Endothelial cell of umbilical vein (primary cell): ENCODE results near the gene ATP6AP2. TPM values are rescaled to one million over a fixed set of nuclear protein-coding genes. Genes with fewer than 3 reads are reported as not detected.
"Not testable (repeated sequence)": the region's sequence is repeated elsewhere in the genome, so short reads cannot be mapped to it uniquely, and the experiment has no call there.

Source experiments
- BruUV-seq: library from RNA; stranded (reverse); fragments of 400-500 nt; replicated peaks from 2 replicates; lab custom pipeline; 2021; lab: Mats Ljungman, UMichigan
- CTCF ChIA-PET: fragments of 300-600, 350-600 bp; sonication (Branson Sonifier 250); formaldehyde crosslinking; loops from one replicate; lab custom pipeline; 2021; ENCODE audit warnings: antibody characterized with exemption, inconsistent platforms; lab: Charles Lee
- POLR2A ChIA-PET: fragments of 300-600, 350-600 bp; sonication (Branson Sonifier 250); formaldehyde crosslinking; loops from one replicate; lab custom pipeline; 2021; ENCODE audit warnings: antibody characterized with exemption, inconsistent platforms; lab: Charles Lee
- DNase-seq: peaks from one replicate; pipeline ENCODE4 v3.0.0-alpha.2; 2011; ENCODE audit warnings: low read depth, low spot score
- FAIRE-seq: peaks from 2 replicates; lab custom pipeline; 2011; peaks lifted over from hg19 to GRCh38; lab: Jason Lieb, UNC
- H2AFZ ChIP-seq: 2 replicates; pipeline ENCODE4 v1.6.0; 2012; ENCODE audit warnings: low read depth, low read length, control low read depth, inconsistent platforms
- H3K27ac ChIP-seq: 2 replicates; pipeline ENCODE4 v1.5.1; 2011; ENCODE audit warnings: low read depth, mild to moderate bottlenecking, control low read depth, low read length, moderate library complexity; ENCODE audit not compliant: insufficient read depth
- H3K27me3 ChIP-seq, 2 experiments: 2 replicates each; pipeline versions ENCODE4 v1.6.0 to v1.6.1; 2011; ENCODE audit warnings: low read length in 2 of 2, mixed read lengths in 1 of 2; ENCODE audit not compliant: control insufficient read depth in 2 of 2, insufficient read depth in 2 of 2
- H3K36me3 ChIP-seq, 2 experiments: 2 replicates in 1 of 2; 3 replicates in 1 of 2; pipeline ENCODE4 v1.5.1; 2011; ENCODE audit warnings: low read length in 2 of 2, mild to moderate bottlenecking in 1 of 2, moderate library complexity in 1 of 2; ENCODE audit not compliant: control insufficient read depth in 2 of 2, insufficient read depth in 2 of 2; ENCODE audit errors: extremely low read depth in 1 of 2
- H3K4me1 ChIP-seq: 3 replicates; pipeline ENCODE4 v1.5.1; 2011; ENCODE audit warnings: mild to moderate bottlenecking, low read length; ENCODE audit not compliant: control insufficient read depth, insufficient read depth; ENCODE audit errors: extremely low read depth
- H3K4me2 ChIP-seq: 2 replicates; pipeline ENCODE4 v1.6.1; 2011; ENCODE audit warnings: low read length, control low read depth, mixed read lengths; ENCODE audit not compliant: insufficient read depth
- H3K4me3 ChIP-seq, 3 experiments: fragments of 200-600 bp in 1 of 3; sonication (generic), shearing (Covaris generic) in 1 of 3; replicated peaks in 1 of 3; 2 replicates each; pipeline ENCODE4 v1.5.1; 2011 to 2016; ENCODE audit warnings: control low read depth in 3 of 3, low read length in 3 of 3, mild to moderate bottlenecking in 2 of 3, inconsistent platforms in 1 of 3, low read depth in 1 of 3, moderate library complexity in 1 of 3; ENCODE audit not compliant: insufficient read depth in 1 of 3
- H3K79me2 ChIP-seq: 2 replicates; pipeline ENCODE4 v1.6.0; 2012; ENCODE audit warnings: low read length, inconsistent platforms; ENCODE audit not compliant: control insufficient read depth, insufficient read depth
- H3K9ac ChIP-seq: replicated peaks from 2 replicates; pipeline ENCODE3; 2011; ENCODE audit warnings: low read length, control low read depth; ENCODE audit not compliant: insufficient read depth; ENCODE audit errors: extremely low read depth
- H3K9me1 ChIP-seq: replicated peaks from 3 replicates; pipeline ENCODE4 v1.6.0; 2011; ENCODE audit warnings: mild to moderate bottlenecking, low read length; ENCODE audit not compliant: control insufficient read depth, insufficient read depth; ENCODE audit errors: extremely low read depth
- H3K9me3 ChIP-seq: replicated peaks from 2 replicates; pipeline ENCODE4 v1.5.1; 2012; ENCODE audit warnings: low read length, inconsistent platforms; ENCODE audit not compliant: control insufficient read depth, insufficient read depth
- H4K20me1 ChIP-seq: replicated peaks from 2 replicates; pipeline ENCODE3; 2011; ENCODE audit warnings: mild to moderate bottlenecking, low read length; ENCODE audit not compliant: control insufficient read depth, insufficient read depth; ENCODE audit errors: extremely low read depth
- EZH2 ChIP-seq: IDR thresholded peaks from 2 replicates; pipeline ENCODE4 v1.6.1; 2012; ENCODE audit warnings: borderline replicate concordance, low read depth, mild to moderate bottlenecking, moderate library complexity, low read length, inconsistent platforms; ENCODE audit not compliant: severe bottlenecking
- FOS ChIP-seq: IDR thresholded peaks from 2 replicates; pipeline ENCODE4 v1.6.1; 2011; ENCODE audit warnings: mild to moderate bottlenecking, low read length, moderate library complexity, borderline replicate concordance; ENCODE audit not compliant: insufficient read depth
- GATA2 ChIP-seq: IDR thresholded peaks from 2 replicates; pipeline ENCODE4 v1.7.0; 2011; ENCODE audit warnings: low read depth, mild to moderate bottlenecking, moderate library complexity, mixed read lengths, low read length; ENCODE audit not compliant: insufficient read length, insufficient read depth
- JUN ChIP-seq: IDR thresholded peaks from 2 replicates; pipeline ENCODE4 v1.6.1; 2011; ENCODE audit warnings: borderline replicate concordance, low read depth; ENCODE audit not compliant: insufficient read length, insufficient read depth
- MAX ChIP-seq: IDR thresholded peaks from 2 replicates; pipeline ENCODE4 v1.6.1; 2011; ENCODE audit not compliant: insufficient read depth, insufficient read length
- MYC ChIP-seq: IDR thresholded peaks from one replicate; pipeline ENCODE4 v1.6.1; 2011; ENCODE audit warnings: mild to moderate bottlenecking, low read depth, low read length
- POLR2A ChIP-seq: IDR thresholded peaks from 2 replicates; pipeline ENCODE4 v1.6.1; 2012; ENCODE audit warnings: low read depth, mild to moderate bottlenecking, control low read depth, low read length
- POLR2AphosphoS5 ChIP-seq: IDR thresholded peaks from 2 replicates; pipeline ENCODE4 v1.6.1; 2012; ENCODE audit warnings: low read depth, mild to moderate bottlenecking, control low read depth, low read length, moderate library complexity; ENCODE audit not compliant: insufficient read depth
- dilution Hi-C: fragments of 300-500 bp; cut with MboI; formaldehyde crosslinking; loops from one replicate; pipeline ENCODE4 v1.15.0; 2019; ENCODE audit warnings: low sequenced_read_pairs; ENCODE audit not compliant: extremely low pct_ligation_motif_present
- intact Hi-C: fragments of 100-400 bp; cut with micrococcal nuclease; formaldehyde crosslinking; loops from one replicate; pipeline ENCODE4 v1.10.0; 2022
- polyA plus RNA-seq, 4 experiments: library from polyadenylated mRNA; depleted of rRNA in 3 of 4; stranded (reverse) in 3 of 4; unstranded in 1 of 4; fragments of >200 nt; gene quantifications; 2 replicates each; pipeline versions ENCODE4 v1.2.1 to v1.2.3, GENCODE V29; 2011 to 2012; ENCODE audit warnings: missing spikeins in 1 of 4
- total RNA-seq: library from RNA; stranded (reverse); gene quantifications from 2 replicates; pipeline ENCODE4 v1.2.3, GENCODE V29; 2021
- TF ChIP-seq, protein P1 (sequence below), 2 donors: IDR thresholded peaks; 1 replicate in 1 of 2; 2 replicates in 1 of 2; pipeline ENCODE4 v1.5.1; 2011; ENCODE audit warnings: low read length in 2 of 2, mild to moderate bottlenecking in 2 of 2, moderate library complexity in 2 of 2, control low read depth in 1 of 2, inconsistent platforms in 1 of 2, low read depth in 1 of 2; ENCODE audit not compliant: insufficient read depth in 1 of 2; ENCODE audit errors: extremely low read depth in 1 of 2

ATP6AP2 gene
- total and polyA plus RNA-seq, 2 donors (not counting 3 experiments of a cell fraction or from before 2014, with no cell fraction given): 84.6 to 95.9 TPM

- dilution Hi-C loops (no loop called here), intact Hi-C loops (loop anchor here (2.0 kb wide), 1 partner anchor 63 kb away; no protein-coding TSS in a partner anchor)
- DNase-seq: peak; percentile 13
- peak; percentile 71 for FAIRE-seq
- Histone ChIP-seq H3K9me3 (no peaks in the 10 kb centered on the region), H3K27me3 (no peaks in the 10 kb centered on the region), H3K9ac (peak overlapping the region; percentile 73), H3K9me1 (no peaks in the 10 kb centered on the region), H3K4me3 (peak overlapping the region; percentile 48 to 72 (median 67)), H3K4me2 (peak overlapping the region; percentile 86), H3K36me3 (no peaks in the 10 kb centered on the region), H3K79me2 (peaks cover 29% of the 10 kb centered on the region), H2AFZ (peak overlapping the region; percentile 64), H3K4me1 (peaks cover 10% of the 10 kb centered on the region), H4K20me1 (no peaks in the 10 kb centered on the region), H3K27ac (peak overlapping the region; percentile 19)
- ChIA-PET CTCF (interaction anchor here (1.1 to 1.9 kb wide), 2 partner anchors 14 to 37 kb away, joined by 3 to 12 read pairs; no protein-coding TSS in a partner anchor), POLR2A (interaction anchor here (0.6 kb wide), 1 partner anchor 14 kb away, joined by 3 read pairs; no protein-coding TSS in a partner anchor)
- no peak for TF ChIP-seq MYC
- TF ChIP-seq, protein P1, sequence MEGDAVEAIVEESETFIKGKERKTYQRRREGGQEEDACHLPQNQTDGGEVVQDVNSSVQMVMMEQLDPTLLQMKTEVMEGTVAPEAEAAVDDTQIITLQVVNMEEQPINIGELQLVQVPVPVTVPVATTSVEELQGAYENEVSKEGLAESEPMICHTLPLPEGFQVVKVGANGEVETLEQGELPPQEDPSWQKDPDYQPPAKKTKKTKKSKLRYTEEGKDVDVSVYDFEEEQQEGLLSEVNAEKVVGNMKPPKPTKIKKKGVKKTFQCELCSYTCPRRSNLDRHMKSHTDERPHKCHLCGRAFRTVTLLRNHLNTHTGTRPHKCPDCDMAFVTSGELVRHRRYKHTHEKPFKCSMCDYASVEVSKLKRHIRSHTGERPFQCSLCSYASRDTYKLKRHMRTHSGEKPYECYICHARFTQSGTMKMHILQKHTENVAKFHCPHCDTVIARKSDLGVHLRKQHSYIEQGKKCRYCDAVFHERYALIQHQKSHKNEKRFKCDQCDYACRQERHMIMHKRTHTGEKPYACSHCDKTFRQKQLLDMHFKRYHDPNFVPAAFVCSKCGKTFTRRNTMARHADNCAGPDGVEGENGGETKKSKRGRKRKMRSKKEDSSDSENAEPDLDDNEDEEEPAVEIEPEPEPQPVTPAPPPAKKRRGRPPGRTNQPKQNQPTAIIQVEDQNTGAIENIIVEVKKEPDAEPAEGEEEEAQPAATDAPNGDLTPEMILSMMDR (IDR thresholded peaks at IDR 0.05; ENCODE audit: extremely low read depth in 1 of 2, insufficient read depth in 1 of 2, low read depth in 1 of 2, low read length in 2 of 2): no peak
- TF ChIP-seq POLR2A: no peak
- TF ChIP-seq POLR2AphosphoS5: no peak
- TF ChIP-seq MAX: no peak
- TF ChIP-seq FOS: no peak
- TF ChIP-seq EZH2: no peak
- TF ChIP-seq GATA2: no peak
- TF ChIP-seq JUN: no peak
- BruUV-seq: no TSS peak
These were observed 658 bp downstream of the ATP6AP2 start for GRCh38 chrX:40581336-40581920.

DNA sequence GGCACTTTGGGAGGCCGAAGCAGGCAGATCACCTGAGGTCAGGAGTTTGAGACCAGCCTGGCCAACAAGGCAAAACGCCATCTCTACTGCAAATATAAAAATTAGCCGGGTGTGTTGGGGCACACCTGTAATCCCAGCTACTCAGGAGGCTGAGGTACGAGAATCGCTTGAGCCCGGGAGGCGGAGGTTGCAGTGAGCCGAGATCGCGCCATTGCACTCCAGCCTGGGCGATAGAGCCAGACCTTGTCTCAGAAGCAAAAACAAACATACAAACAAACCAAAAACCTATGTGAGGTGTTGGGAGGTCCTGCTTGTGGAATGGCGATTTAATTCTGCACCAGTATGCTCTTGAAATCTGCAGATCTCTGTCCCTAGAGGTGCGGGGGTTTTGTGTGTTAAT lies 1.4 kb downstream of the ATP6AP2 start:
- H3K9me3 ChIP-seq, H3K4me1 ChIP-seq, H3K27me3 ChIP-seq, POLR2A ChIA-PET, H3K9ac ChIP-seq, H3K27ac ChIP-seq, H3K4me3 ChIP-seq, H4K20me1 ChIP-seq, intact Hi-C loops, DNase-seq, dilution Hi-C loops, H3K36me3 ChIP-seq, FAIRE-seq, H3K4me2 ChIP-seq, H3K9me1 ChIP-seq, CTCF ChIA-PET, BruUV-seq, H2AFZ ChIP-seq: not testable (repeated sequence)
- H3K79me2 ChIP-seq: peaks cover 29% of the 10 kb centered on the region
